GM21526 (cell line): ENCODE results near the gene ADGRG2.
"Not testable (repeated sequence)": the region's sequence is repeated elsewhere in the genome, so short reads cannot be mapped to it uniquely, and the experiment has no call there.

Experiments used
- ATAC-seq: cut with Tn5 transposase; IDR thresholded peaks from one replicate; pipeline ENCODE4 v1.9.1; 2021; ENCODE audit warnings: moderate library complexity; ENCODE audit not compliant: unreplicated experiment, low FRiP score

ADGRG2 gene

GRCh38 chrX:19007868-19008267, 114.4 kb downstream of the ADGRG2 start:
- no peak for ATAC-seq

GRCh38 chrX:19007011-19007410, 115.3 kb downstream of the ADGRG2 start:
- no peak for ATAC-seq

- ATAC-seq, result no peak
Measured at GRCh38 chrX:19005909-19006308, 116.4 kb downstream of the ADGRG2 start.

- no peak for ATAC-seq
Measured at GRCh38 chrX:19003756-19004155, 118.5 kb downstream of the ADGRG2 start.

- ATAC-seq, result no peak
Measured at GRCh38 chrX:18998653-18999052, 123.6 kb downstream of the ADGRG2 start.

GRCh38 chrX:18997916-18998315, 124.4 kb downstream of the ADGRG2 start:
- ATAC-seq, result no peak

GRCh38 chrX:18996536-18996935, 125.7 kb downstream of the ADGRG2 start:
- ATAC-seq, result no peak

- ATAC-seq, result no peak
Measured at GRCh38 chrX:18995221-18995620, 127.0 kb downstream of the ADGRG2 start.

GRCh38 chrX:18994713-18995112, 127.6 kb downstream of the ADGRG2 start:
- ATAC-seq, result no peak

- no peak for ATAC-seq
Measured at GRCh38 chrX:18992829-18993228, 129.4 kb downstream of the ADGRG2 start.

- peak; percentile 6 for ATAC-seq
Measured at GRCh38 chrX:18985186-18985435, 137.2 kb downstream of the ADGRG2 start.

GRCh38 chrX:18984381-18985185, 137.7 kb downstream of the ADGRG2 start:
- peak; percentile 78 for ATAC-seq

- peak; percentile 33 for ATAC-seq
Measured at GRCh38 chrX:18983666-18984380, 138.4 kb downstream of the ADGRG2 start, which contains the start of gene PHKA2. Gene PHKA2, minus strand, starts transcription at chrX:18984114. Its CDS starts 182 bp downstream, at chrX:18983932.

- ATAC-seq, result no peak
Measured at GRCh38 chrX:18981124-18981807, 141.0 kb downstream of the ADGRG2 start.

- not testable (repeated sequence) for ATAC-seq
Measured at GRCh38 chrX:18980262-18980661, 142.0 kb downstream of the ADGRG2 start.

GRCh38 chrX:18974993-18975392, 147.3 kb downstream of the ADGRG2 start:
- ATAC-seq, result no peak

- no peak for ATAC-seq
Measured at GRCh38 chrX:18973527-18974192, 148.6 kb downstream of the ADGRG2 start.

GRCh38 chrX:18971506-18971905, 150.8 kb downstream of the ADGRG2 start:
- ATAC-seq, result no peak

GRCh38 chrX:18970465-18970864, 151.8 kb downstream of the ADGRG2 start:
- ATAC-seq, result no peak

GRCh38 chrX:18966624-18967023, 155.6 kb downstream of the ADGRG2 start:
- ATAC-seq, result no peak

GRCh38 chrX:18964901-18965300, 157.4 kb downstream of the ADGRG2 start:
- no peak for ATAC-seq
